ENCODE measurements around the gene UCHL3. TPM values are rescaled to one million over a fixed set of nuclear protein-coding genes. Genes with fewer than 3 reads are reported as not detected.

Gene UCHL3
- total and polyA plus RNA-seq, 2 of the 4 experiments (the other 2 are of a cell fraction) = 63.8 to 68.3 TPM

DNA sequence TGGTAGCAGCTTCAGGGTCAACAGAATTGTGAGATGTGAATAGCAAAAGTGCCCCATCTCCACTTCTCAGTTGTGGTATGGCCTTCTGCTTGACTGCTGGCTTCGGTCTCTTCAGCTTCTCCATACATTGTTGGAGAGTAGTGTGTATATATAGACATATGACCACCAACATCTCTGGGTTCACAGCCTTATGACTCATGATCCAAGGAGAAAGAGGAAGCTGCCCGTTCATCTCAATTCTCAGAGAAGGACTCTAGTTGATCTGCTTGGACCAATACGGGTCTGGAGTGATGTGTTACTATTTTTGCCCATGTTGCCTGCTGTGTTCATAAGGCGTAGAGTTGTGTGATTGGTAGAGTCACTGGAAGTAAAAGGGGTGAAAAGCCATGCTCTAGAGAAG lies 8.3 kb upstream of the UCHL3 start:
- ChIA-PET CTCF (interaction anchor here (1.2 kb wide), 1 partner anchor 169 kb away, joined by 3 read pairs; no protein-coding TSS in a partner anchor), POLR2A (ENCODE audit: unreplicated experiment) (no interaction called here)
- dilution Hi-C loops (cut with HindIII; ENCODE audit: low sequenced_read_pairs, unreplicated experiment) = no loop called here
- H3K4me1 ChIP-seq (ENCODE audit: control insufficient read depth, insufficient read depth, low read length) = peaks cover 5% of the 10 kb centered on the region; the same call in 1 of the 2 replicates
- H3K79me1 ChIP-seq (ENCODE audit: low read depth in 1 of 2, low read length in 2 of 2) = peaks cover 11 to 14% of the 10 kb centered on the region in 2 experiments
- no peak overlapping the region for H4K5ac ChIP-seq (ENCODE audit: low read depth, low read length)
- peak; percentile 39 for DNase-seq
- H3K56ac ChIP-seq (ENCODE audit: extremely low read depth, insufficient read depth, low read length) = no peak overlapping the region
- H3K23ac ChIP-seq (ENCODE audit: low read depth, low read length) = no peak overlapping the region
- H3K18ac ChIP-seq (ENCODE audit: low read depth, low read length) = no peak overlapping the region; the same call in 1 of the 2 replicates
- 83% methylated on average over 1 of the region's 4 CpGs; no CpG with 5 or more reads in 1 of the 2 experiments for WGBS, 2 experiments (ENCODE audit: extremely low coverage in 2 of 2, insufficient read length in 1 of 2)
- no TSS peak for BruUV-seq (replicated peaks)
- H3K36me3 ChIP-seq (ENCODE audit: control insufficient read depth, insufficient read depth, low read length) = no peaks in the 10 kb centered on the region
- intact Hi-C loops (cut with micrococcal nuclease) = no loop called here
- in situ Hi-C loops (cut with MboI; ENCODE audit: low sequenced_read_pairs) = loop anchor here (10.0 kb wide), 1 partner anchor 166 kb away; no protein-coding TSS in a partner anchor
- no peak overlapping the region for H2BK20ac ChIP-seq (ENCODE audit: low read depth, low read length)
- H3K9me3 ChIP-seq (ENCODE audit: control insufficient read depth, insufficient read depth, low read length) = no peaks in the 10 kb centered on the region
- H4K8ac ChIP-seq (ENCODE audit: low read depth in 2 of 2, low read length in 2 of 2) = no peak overlapping the region
- H3K4ac ChIP-seq (ENCODE audit: low read depth, low read length) = no peak overlapping the region
- peaks cover 3% of the 10 kb centered on the region for H3K9me1 ChIP-seq (ENCODE audit: insufficient read depth, low read length)
- no peak overlapping the region for H4K91ac ChIP-seq (ENCODE audit: insufficient read depth, low read depth, low read length)
- no peak overlapping the region for H2BK120ac ChIP-seq (ENCODE audit: low read depth, low read length)
- H3K9ac ChIP-seq (ENCODE audit: low read depth, low read length) = no peak overlapping the region
- no peak overlapping the region for H2AK9ac ChIP-seq (replicated peaks; ENCODE audit: low read depth, low read length, poor library complexity)
- H3K4me2 ChIP-seq (ENCODE audit: low read depth, low read length) = no peak overlapping the region
- no peak overlapping the region for H3K4me3 ChIP-seq (ENCODE audit: insufficient read depth, low read depth, low read length)
- no peak for TF ChIP-seq NFE2L2 (IDR thresholded peaks at IDR 0.05; ENCODE audit: low read depth, low read length)
- peaks cover 2% of the 10 kb centered on the region; the same call in 1 of the 2 replicates for H4K20me1 ChIP-seq (ENCODE audit: insufficient read depth, low read length)
- ATAC-seq (ENCODE audit: low read depth) = no peak
- H3K14ac ChIP-seq (replicated peaks; ENCODE audit: low read depth, low read length) = no peak overlapping the region
- no peak overlapping the region for H3K27ac ChIP-seq (ENCODE audit: insufficient read depth, low read length)
- H2AFZ ChIP-seq (replicated peaks; ENCODE audit: low read length, poor library complexity) = peak overlapping the region; percentile 13
- H2BK15ac ChIP-seq (ENCODE audit: low read depth, low read length) = no peak overlapping the region
- no peak overlapping the region for H2BK5ac ChIP-seq (ENCODE audit: low read depth, low read length, poor library complexity, severe bottlenecking)
- no peaks in the 10 kb centered on the region for H3K27me3 ChIP-seq (ENCODE audit: control insufficient read depth, insufficient read depth, low read length)
- H2AK5ac ChIP-seq (ENCODE audit: low read depth, low read length) = no peak overlapping the region
